Right atrium auricular region (tissue), 2 donors: ENCODE measurements around the gene BICD1. TPM values are rescaled to one million over a fixed set of nuclear protein-coding genes. Genes with fewer than 3 reads are reported as not detected.

Experiments used
- DNase-seq: peaks from one replicate; pipeline ENCODE4 v3.0.0-alpha.2; 2019; ENCODE audit warnings: low spot score
- H3K27ac ChIP-seq, 2 donors: fragments of 200-600 bp; sonication (generic); 1 replicate in 1 of 2; 2 replicates in 1 of 2; pipeline ENCODE4 v1.5.1; 2016 to 2019
- H3K27me3 ChIP-seq, 2 donors: fragments of 200-600 bp; sonication (generic); one replicate each; pipeline versions ENCODE4 v1.5.1 to v1.6.0; 2017 to 2019
- H3K36me3 ChIP-seq: fragments of 200-600 bp; sonication (generic); one replicate; pipeline ENCODE4 v1.5.1; 2016
- H3K4me1 ChIP-seq, 2 donors: fragments of 200-600 bp; sonication (generic); one replicate each; pipeline versions ENCODE4 v1.5.1 to v1.6.0; 2017 to 2019
- H3K4me3 ChIP-seq, 2 donors: fragments of 200-600 bp; sonication (generic); 1 replicate in 1 of 2; 2 replicates in 1 of 2; pipeline ENCODE4 v1.5.1; 2017 to 2019; ENCODE audit warnings: mild to moderate bottlenecking in 1 of 2, moderate library complexity in 1 of 2
- H3K9me3 ChIP-seq, 2 donors: fragments of 200-600 bp; sonication (generic); one replicate each; pipeline ENCODE4 v1.5.1; 2019
- CTCF ChIP-seq, 2 donors: fragments of 200-600 bp; sonication (generic); IDR thresholded peaks; one replicate each; pipeline ENCODE4 v1.5.1; 2019; ENCODE audit warnings: antibody characterized with exemption in 2 of 2
- total RNA-seq, 2 donors: library from RNA; depleted of rRNA; stranded (reverse); fragments of >200 nt; gene quantifications; one replicate each; pipeline ENCODE4 v1.1.0, GENCODE V29; 2016

Gene BICD1
- total RNA-seq: 1 to 10 TPM; 3.3 to 6.6 TPM

- Histone ChIP-seq H3K27ac (peak within 1 kb of the TSS; percentile 91 to 93), H3K4me1 (peaks cover 0 to 34% of the 10 kb centered on the region in 2 donors), H3K36me3 (no peaks in the 10 kb centered on the region), H3K27me3 (no peaks in the 10 kb centered on the region), H3K4me3 (peak within 1 kb of the TSS; percentile 91 to 97), H3K9me3 (no peaks in the 10 kb centered on the region)
- peak; percentile 24 to 62 for TF ChIP-seq CTCF (IDR thresholded peaks at IDR 0.05)
- DNase-seq: peak; percentile 87
Observed at GRCh38 chr12:32106517-32107358, at the start of gene BICD1. BICD1 (plus strand) TSS chr12:32106847; CDS start chr12:32107332, 485 bp downstream.

- Histone ChIP-seq H3K36me3 (no peaks in the 10 kb centered on the region), H3K4me1 (no peaks in the 10 kb centered on the region), H3K27me3 (no peaks in the 10 kb centered on the region), H3K4me3 (no peak overlapping the region), H3K27ac (no peak overlapping the region), H3K9me3 (no peaks in the 10 kb centered on the region)
- DNase-seq: no peak
- TF ChIP-seq CTCF (IDR thresholded peaks at IDR 0.05): no peak
Observed at GRCh38 chr12:32061033-32061432, 45.6 kb upstream of the BICD1 start.

- TF ChIP-seq CTCF (IDR thresholded peaks at IDR 0.05): no peak
Observed at GRCh38 chr12:32062881-32063280, 43.8 kb upstream of the BICD1 start.

GRCh38 chr12:32063796-32064195 is 42.9 kb upstream of the BICD1 start:
- H3K9me3 ChIP-seq: no peaks in the 10 kb centered on the region
- TF ChIP-seq CTCF (IDR thresholded peaks at IDR 0.05): no peak
- no peak for DNase-seq
- H3K27ac ChIP-seq: no peak overlapping the region
- H3K36me3 ChIP-seq: no peaks in the 10 kb centered on the region
- no peaks in the 10 kb centered on the region for H3K4me1 ChIP-seq
- no peaks in the 10 kb centered on the region for H3K27me3 ChIP-seq
- no peak overlapping the region for H3K4me3 ChIP-seq

More at GRCh38 chr12:32062881-32063280, 43.8 kb upstream of the BICD1 start:
- no peaks in the 10 kb centered on the region for H3K27me3 ChIP-seq
- H3K36me3 ChIP-seq: no peaks in the 10 kb centered on the region
- no peak for DNase-seq
- H3K27ac ChIP-seq: no peak overlapping the region
- H3K9me3 ChIP-seq: no peaks in the 10 kb centered on the region
- no peak overlapping the region for H3K4me3 ChIP-seq
- no peaks in the 10 kb centered on the region for H3K4me1 ChIP-seq

- H3K9me3 ChIP-seq: no peaks in the 10 kb centered on the region
- DNase-seq: no peak
- no peaks in the 10 kb centered on the region for H3K36me3 ChIP-seq
- no peak for TF ChIP-seq CTCF (IDR thresholded peaks at IDR 0.05)
- H3K4me1 ChIP-seq: no peaks in the 10 kb centered on the region
- H3K4me3 ChIP-seq: no peak overlapping the region
- H3K27ac ChIP-seq: no peak overlapping the region
- no peaks in the 10 kb centered on the region for H3K27me3 ChIP-seq
Observed at GRCh38 chr12:32066206-32066605, 40.4 kb upstream of the BICD1 start.
